Fibroblast of lung (primary cell): Measurements from ENCODE around the gene SYPL1.

ENCODE experiments used
- CTCF ChIP-seq, 2 donors: IDR thresholded peaks in 1 of 2; conservative IDR thresholded peaks in 1 of 2; 1 replicate in 1 of 2; 2 replicates in 1 of 2; pipeline ENCODE4 v1.5.1; 2011 to 2012; ENCODE audit warnings: low read length in 2 of 2, control low read depth in 1 of 2, inconsistent platforms in 1 of 2, low read depth in 1 of 2, mild to moderate bottlenecking in 1 of 2
- EZH2 ChIP-seq: IDR thresholded peaks from 2 replicates; pipeline ENCODE4 v1.5.1; 2012; ENCODE audit warnings: low read length, control low read depth, mild to moderate bottlenecking; ENCODE audit errors: missing control alignments

- TF ChIP-seq CTCF (conservative IDR thresholded peaks at IDR 0.05 in 1 of 2, IDR thresholded peaks at IDR 0.05 in 1 of 2; ENCODE audit: low read depth in 1 of 2, low read length in 2 of 2) (no peak), EZH2 (no peak)
Observed at GRCh38 chr7:106086062-106086461, 26.1 kb downstream of the SYPL1 start.
